Hepatocyte (in vitro differentiated cells): Measurements from ENCODE around the gene SERGEF.

Experiments
- EZH2phosphoT487 ChIP-seq: fragments of 200-600 bp; sonication (generic); IDR thresholded peaks from one replicate; pipeline ENCODE4 v1.6.1; 2018; ENCODE audit warnings: antibody characterized with exemption, mild to moderate bottlenecking, low read depth, moderate library complexity; ENCODE audit not compliant: unreplicated experiment, severe bottlenecking
- TF ChIP-seq, protein P1 (sequence below): fragments of 200-600 bp; sonication (generic); IDR thresholded peaks from 2 replicates; pipeline ENCODE4 v1.5.1; 2016; ENCODE audit warnings: antibody characterized with exemption, mild to moderate bottlenecking; ENCODE audit not compliant: poor library complexity

DNA sequence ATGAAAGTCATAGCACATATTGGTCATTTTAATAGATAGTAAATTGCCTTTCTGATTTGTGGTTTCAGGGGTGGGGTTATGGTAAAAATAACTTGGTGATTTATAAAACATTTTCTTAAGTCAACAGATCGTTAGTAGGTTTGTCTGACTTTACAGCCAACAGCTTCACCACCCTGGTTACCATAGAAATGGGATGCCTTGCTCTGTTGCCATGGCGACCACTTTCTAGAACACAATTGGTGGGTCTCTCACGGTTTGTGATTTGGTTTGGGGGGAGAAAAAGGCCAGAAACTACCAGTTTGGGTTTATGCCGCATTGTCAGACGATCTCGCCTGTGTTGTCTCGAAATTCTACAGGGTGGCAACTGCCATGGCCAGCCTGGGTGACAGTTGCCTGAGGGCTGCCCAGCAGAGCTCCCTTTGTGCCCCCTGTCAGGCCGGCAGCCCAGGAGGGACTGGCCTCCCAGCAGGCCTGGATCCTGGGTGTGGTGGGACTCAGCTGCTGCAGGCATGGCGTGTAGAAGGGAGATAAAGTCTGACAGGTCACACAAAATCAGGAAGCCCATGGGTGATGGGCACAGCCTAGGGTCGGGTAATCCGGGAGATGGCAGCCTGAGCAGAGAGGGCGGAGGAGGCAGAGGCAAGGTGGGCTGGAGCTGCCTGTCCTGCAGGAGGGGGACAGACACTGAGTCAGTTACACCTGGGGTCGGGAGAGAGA, 247.3 kb downstream of the SERGEF start:
- TF ChIP-seq EZH2phosphoT487, result no peak
- TF ChIP-seq, protein P1, sequence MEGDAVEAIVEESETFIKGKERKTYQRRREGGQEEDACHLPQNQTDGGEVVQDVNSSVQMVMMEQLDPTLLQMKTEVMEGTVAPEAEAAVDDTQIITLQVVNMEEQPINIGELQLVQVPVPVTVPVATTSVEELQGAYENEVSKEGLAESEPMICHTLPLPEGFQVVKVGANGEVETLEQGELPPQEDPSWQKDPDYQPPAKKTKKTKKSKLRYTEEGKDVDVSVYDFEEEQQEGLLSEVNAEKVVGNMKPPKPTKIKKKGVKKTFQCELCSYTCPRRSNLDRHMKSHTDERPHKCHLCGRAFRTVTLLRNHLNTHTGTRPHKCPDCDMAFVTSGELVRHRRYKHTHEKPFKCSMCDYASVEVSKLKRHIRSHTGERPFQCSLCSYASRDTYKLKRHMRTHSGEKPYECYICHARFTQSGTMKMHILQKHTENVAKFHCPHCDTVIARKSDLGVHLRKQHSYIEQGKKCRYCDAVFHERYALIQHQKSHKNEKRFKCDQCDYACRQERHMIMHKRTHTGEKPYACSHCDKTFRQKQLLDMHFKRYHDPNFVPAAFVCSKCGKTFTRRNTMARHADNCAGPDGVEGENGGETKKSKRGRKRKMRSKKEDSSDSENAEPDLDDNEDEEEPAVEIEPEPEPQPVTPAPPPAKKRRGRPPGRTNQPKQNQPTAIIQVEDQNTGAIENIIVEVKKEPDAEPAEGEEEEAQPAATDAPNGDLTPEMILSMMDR, result no peak
